Ishikawa (cell line): ENCODE results near the gene TACSTD2.

Experiments used
- CREB1 ChIP-seq: IDR thresholded peaks from 2 replicates; pipeline ENCODE4 v1.6.1; 2012; ENCODE audit warnings: low read depth
- EGR1 ChIP-seq: IDR thresholded peaks from 2 replicates; pipeline ENCODE4 v1.6.1; 2012
- EP300 ChIP-seq: IDR thresholded peaks from 2 replicates; pipeline ENCODE4 v1.6.1; 2012; ENCODE audit warnings: borderline replicate concordance
- RAD21 ChIP-seq: IDR thresholded peaks from 2 replicates; pipeline ENCODE4 v1.6.1; 2012; ENCODE audit warnings: low read depth
- TAF1 ChIP-seq: IDR thresholded peaks from 2 replicates; pipeline ENCODE4 v1.6.1; 2012; ENCODE audit warnings: low read depth, mild to moderate bottlenecking
- TCF12 ChIP-seq: IDR thresholded peaks from 2 replicates; pipeline ENCODE4 v1.6.1; 2012; ENCODE audit warnings: low read depth
- TEAD4 ChIP-seq: IDR thresholded peaks from 2 replicates; pipeline ENCODE4 v1.6.1; 2012
- USF1 ChIP-seq: IDR thresholded peaks from 2 replicates; pipeline ENCODE4 v1.6.1; 2012
- YY1 ChIP-seq: IDR thresholded peaks from 2 replicates; pipeline ENCODE4 v1.6.1; 2012; ENCODE audit warnings: low read depth
- ZBTB7A ChIP-seq: IDR thresholded peaks from 2 replicates; pipeline ENCODE4 v1.6.1; 2012; ENCODE audit warnings: low read depth

- TF ChIP-seq CREB1 (no peak), RAD21 (no peak), USF1 (no peak), EGR1 (no peak), YY1 (no peak), EP300 (no peak), TCF12 (no peak), TAF1 (no peak), ZBTB7A (no peak), TEAD4 (no peak)
Observed at GRCh38 chr1:58575551-58576324, 1.3 kb downstream of the TACSTD2 start.
